HG02938 (cell line): Measurements from ENCODE around the gene SRGAP1.
"Not testable (repeated sequence)": the region's sequence is repeated elsewhere in the genome, so short reads cannot be mapped to it uniquely, and the experiment has no call there.

Experiments
- ATAC-seq: cut with Tn5 transposase; IDR thresholded peaks from one replicate; pipeline ENCODE4 v1.9.1; 2021; ENCODE audit warnings: mild to moderate bottlenecking, moderate library complexity; ENCODE audit not compliant: unreplicated experiment

Gene SRGAP1

DNA sequence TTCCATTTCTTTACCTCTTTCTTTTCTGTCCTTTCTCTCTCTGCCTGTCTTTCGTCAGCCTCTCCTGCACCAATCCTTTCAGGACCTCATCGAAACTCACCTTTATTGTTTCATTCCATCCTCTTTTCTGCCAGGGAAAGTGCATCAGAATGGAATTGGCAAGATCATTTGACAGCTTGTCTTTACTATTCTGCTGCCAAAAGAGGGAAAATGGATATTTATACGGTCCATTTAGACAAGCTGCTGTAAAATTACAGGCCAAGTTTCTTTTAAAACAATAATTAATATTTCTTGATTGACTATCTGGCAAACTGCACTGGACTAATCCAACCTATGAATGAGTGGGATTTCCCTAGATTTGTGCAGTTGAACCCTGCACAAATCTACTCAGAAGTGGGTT is 7.6 kb upstream of the SRGAP1 start:
- ATAC-seq = no peak

- no peak for ATAC-seq
Observed at GRCh38 chr12:63838411-63838810, 6.1 kb upstream of the SRGAP1 start.

DNA sequence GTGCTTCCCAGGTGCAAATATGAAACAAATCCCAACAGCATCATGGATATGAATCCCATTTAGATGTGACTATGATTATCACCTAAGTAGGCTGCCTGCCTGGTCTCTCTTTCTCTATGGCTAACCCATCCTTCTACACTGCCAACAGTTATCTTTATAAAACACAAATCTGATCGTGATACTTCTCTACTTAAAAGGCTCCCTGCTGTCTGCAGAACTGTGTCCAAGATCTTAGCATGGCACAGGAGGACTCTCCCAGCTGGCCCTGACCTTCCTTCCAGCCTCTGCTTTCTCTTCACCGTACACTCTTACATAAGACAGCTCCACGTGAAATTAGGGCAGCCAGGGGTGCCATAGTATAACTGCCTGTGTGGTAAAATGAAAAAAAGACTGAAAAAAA is 3.5 kb upstream of the SRGAP1 start:
- ATAC-seq = no peak

- ATAC-seq = no peak
Observed at GRCh38 chr12:63841571-63841970, 2.9 kb upstream of the SRGAP1 start.

- not testable (repeated sequence) for ATAC-seq
Observed at GRCh38 chr12:63842750-63843149, 1.8 kb upstream of the SRGAP1 start.

DNA sequence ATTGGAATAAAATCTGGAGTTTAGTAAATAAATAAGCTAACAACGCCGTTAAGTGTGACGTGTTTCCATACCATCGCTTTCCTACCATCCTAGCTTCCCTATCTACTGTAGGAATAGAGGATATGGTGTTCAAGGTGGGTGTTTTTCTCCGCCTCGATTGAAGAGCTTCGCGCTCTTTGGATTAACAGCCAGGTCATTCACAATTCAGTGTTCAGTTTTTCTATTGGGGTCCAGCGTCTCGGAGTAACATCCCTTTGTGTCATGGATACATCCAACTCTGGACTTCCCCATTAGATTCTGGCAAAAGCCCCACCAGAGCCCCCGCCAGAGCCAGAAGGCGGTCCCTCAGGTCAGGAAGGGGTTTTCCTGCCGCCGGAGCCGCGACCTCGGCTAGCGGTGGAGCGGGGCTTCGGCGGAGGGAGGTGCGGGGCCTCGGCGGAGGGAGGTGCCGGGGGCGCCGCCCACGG is 1.2 kb upstream of the SRGAP1 start:
- no peak for ATAC-seq

GRCh38 chr12:63843721-63844390 is 644 bp upstream of the SRGAP1 start:
- peak; percentile 92 for ATAC-seq

DNA sequence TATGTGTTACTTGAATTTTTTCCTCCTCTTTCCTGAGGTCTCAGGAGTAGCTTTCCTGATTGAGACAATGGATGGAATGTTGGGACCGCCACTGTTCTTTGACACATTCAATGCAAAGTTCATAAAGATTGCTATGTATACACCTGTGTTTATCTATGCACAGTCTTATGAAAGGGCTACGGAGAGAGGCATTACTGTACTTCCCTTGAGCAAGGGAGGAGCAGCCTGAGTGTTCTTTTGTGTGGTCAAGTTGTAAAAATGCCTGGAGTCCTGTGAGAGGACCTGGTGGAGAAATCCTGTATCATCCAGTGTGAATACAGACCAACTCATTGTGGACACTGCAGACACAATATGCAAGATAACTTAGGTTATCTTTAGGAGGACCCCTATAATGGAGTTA is 1.2 kb downstream of the SRGAP1 start:
- no peak for ATAC-seq

DNA sequence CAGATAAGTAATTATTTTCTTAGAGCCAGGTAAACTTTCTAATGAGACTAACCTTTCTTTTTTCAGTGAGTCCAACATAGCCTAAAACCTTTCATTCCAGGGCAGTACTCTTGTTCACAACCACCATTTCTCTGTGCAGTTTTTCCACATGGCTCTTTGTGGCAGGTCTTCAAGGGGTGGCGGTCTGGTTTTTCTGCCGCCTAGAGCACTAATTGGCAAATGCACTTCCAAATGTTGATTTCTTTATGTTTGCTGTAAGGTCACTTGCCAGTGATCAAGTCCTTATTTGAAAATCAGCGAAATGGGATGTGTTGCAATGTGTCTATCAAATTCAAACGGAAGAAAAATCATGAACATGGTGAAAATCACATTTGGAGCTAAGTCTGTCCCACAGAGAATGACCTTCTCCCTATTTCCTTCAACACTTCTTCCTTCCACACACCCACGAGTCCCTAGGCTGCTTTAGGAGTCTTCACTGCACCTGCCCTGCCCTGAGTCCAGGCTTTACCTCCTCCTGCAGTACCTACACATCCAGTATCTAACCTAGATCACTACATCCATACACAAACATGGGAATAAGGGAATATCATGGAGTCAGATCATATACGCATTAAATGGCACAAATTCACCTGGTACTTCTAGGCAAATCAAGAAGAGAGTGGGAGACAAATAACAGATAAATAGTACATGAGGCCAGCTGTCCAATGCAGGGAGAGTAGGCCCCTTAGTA is 1.9 kb downstream of the SRGAP1 start:
- ATAC-seq = no peak

DNA sequence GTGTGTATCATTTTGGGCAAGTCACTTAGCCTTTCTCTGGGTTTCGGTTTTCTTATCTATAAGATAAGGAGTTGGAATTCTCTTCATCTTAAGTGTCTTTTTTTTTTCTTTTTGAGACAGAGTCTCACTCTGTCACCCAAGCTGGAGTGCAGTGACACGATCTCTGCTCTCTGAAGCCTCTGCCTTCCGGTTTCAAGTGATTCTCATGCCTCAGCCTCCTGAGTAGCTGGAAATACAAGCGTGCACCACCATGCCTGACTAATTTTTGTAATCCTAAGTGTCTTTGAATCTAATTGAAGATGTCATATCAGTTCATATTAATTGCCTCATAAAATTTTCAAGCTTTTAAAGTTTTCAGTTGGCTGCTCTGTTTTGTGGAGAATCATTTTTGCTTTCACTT is 4.0 kb downstream of the SRGAP1 start:
- no peak for ATAC-seq

DNA sequence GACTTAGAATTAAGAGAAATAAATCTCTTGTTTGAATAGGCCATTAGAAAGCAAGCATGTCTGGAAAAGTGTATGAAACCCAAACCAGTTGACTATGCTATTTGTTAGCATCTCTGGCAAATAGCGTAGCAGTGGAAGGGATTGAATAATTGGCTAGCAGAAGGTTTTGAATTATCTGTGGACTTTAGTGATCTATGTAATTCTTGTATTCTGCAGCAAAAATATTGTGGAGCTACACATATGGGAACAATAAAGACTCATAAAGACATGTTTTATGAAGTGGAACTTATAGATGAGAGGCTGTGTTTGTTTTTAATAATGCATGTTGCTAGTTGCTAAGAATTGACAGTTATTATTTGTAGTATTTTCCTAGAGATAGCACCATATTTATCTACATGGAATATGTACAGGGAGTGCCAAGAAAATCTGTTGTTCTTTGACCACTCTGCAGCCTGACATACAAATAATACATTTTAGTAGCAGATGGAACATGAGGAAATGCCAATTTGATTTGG is 4.7 kb downstream of the SRGAP1 start:
- no peak for ATAC-seq

GRCh38 chr12:63849641-63850040 is 5.1 kb downstream of the SRGAP1 start:
- no peak for ATAC-seq

- ATAC-seq = no peak
Observed at GRCh38 chr12:63853978-63854377, 9.5 kb downstream of the SRGAP1 start.

DNA sequence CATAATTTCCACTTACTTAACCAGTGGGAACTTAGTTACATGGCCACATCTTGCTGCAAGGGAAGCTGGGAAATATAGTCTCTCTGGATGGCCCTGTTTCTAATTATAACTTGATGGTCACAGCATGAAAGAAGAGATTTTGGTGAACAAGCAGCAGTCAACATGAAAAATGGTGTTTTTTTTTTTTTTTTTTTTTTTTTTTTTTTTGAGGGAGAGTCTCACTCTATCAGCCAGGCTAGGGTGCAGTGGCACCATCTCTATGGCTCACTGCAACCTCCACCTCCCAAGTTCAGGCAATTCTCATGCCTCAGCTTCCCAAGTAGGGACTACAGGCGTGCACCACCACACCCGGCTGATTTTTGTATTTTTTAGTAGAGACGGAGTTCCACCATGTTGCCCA is 10.8 kb downstream of the SRGAP1 start:
- no peak for ATAC-seq

DNA sequence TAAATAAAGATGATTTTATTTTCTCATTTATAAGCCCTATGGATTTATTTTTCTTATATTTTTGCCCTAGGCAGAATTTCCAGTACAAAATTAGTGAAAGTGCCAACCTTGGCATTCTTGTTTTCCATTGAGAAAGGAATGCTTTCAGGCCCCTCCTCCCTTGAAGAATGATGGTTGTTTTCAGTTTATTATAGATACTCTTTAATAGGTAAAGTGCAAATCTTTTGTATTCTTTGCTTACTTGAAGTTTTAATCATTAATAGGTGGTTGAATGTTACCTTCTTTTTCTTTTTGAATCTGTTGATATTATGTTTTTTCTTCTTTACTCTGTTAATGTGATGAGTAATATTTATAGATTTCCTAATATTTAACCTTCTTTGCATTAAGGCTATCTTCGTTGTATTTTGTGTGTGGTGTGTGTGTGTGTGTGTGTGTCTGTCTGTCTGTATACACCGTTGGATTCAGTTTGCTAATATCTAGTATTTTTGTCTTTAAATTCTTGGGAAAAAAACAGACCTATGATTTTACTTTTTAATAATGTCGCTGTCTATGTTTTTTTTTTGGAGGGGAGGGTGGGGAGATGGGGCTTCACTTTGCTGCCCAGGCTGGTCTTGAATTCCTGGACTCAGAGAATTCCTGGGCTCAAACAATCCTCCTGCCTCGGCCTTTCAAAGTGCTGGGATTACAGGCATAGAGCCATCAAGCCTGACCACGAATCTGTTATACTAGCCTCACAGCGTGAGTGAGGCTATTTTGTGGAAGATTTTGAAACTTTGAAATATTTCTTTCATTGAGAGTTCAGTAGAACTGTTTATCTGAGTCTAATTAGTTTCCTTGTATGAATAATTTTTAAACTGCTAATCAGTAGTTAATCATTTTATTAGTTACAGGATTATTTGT is 13.5 kb downstream of the SRGAP1 start:
- ATAC-seq = no peak

GRCh38 chr12:63859880-63860279 is 15.4 kb downstream of the SRGAP1 start:
- ATAC-seq = not testable (repeated sequence)

DNA sequence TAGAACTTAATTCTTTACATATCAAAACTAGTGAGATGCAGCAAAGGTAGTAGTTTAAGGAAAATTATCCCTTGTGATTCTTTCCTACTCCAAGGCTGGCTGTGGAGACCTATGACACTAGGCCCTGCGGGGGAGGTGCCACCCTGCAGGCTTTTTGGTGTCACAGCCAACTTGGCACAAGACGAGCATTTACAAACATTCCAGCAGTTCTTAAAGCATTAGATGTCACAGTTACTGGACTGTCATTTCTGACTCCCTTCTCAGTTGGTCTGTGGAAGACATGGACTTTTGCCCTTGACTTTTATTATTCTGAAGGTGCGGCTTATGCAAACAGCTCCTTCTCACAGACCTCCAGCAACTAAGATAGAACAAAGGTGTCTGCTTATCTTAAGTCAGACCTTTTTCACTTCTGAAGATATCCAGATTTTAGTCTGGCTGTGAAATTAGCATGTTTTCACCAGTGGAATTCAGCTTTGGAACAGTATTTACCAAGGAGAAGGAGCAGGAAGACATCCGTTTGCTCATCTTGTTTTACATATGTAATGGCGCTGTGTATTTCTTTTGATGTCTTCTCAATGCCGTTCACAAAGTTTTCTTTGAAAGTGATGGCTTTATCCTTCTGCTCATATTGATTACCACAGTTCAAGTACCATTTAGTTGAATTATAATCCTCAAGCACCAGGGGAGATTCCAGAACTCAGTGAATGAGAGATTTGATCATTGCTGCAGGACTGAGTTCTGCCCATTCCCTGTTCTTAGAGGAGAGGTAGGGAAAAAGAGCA is 17.9 kb downstream of the SRGAP1 start:
- ATAC-seq = no peak

GRCh38 chr12:63862969-63863230 is 18.4 kb downstream of the SRGAP1 start:
- no peak for ATAC-seq

GRCh38 chr12:63863658-63864453 is 19.4 kb downstream of the SRGAP1 start:
- ATAC-seq = no peak

DNA sequence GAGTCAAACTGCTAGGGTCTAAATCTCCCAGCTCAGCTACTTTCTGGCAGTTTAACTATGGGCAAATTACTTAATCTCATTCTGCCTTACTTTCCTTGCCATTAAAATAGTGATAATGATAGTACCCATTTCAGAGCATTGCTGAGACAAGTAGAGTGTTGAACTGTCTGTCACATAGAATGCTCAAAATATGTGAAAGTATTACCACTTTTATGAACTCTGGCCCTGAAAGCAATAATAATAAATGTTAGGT is 19.9 kb downstream of the SRGAP1 start:
- no peak for ATAC-seq
